HG02870 (cell line): ENCODE results near the gene IST1.
"Not testable (repeated sequence)": the region's sequence is repeated elsewhere in the genome, so short reads cannot be mapped to it uniquely, and the experiment has no call there.

Experiments
- ATAC-seq: cut with Tn5 transposase; IDR thresholded peaks from one replicate; pipeline ENCODE4 v1.9.1; 2021; ENCODE audit warnings: mild to moderate bottlenecking, moderate library complexity; ENCODE audit not compliant: unreplicated experiment

Gene IST1

GRCh38 chr16:71894921-71895678 lies at the start of gene IST1:
Gene IST1, plus strand, starts transcription at chr16:71895531. Its CDS starts 20,110 bp downstream, at chr16:71915641.
- peak; percentile 81 for ATAC-seq

GRCh38 chr16:71845639-71846430 lies 49.5 kb upstream of the IST1 start, which contains the start of gene ATXN1L:
Gene ATXN1L, plus strand, starts transcription at chr16:71845976. Its CDS starts 3,765 bp downstream, at chr16:71849741.
- ATAC-seq = peak; percentile 62

DNA sequence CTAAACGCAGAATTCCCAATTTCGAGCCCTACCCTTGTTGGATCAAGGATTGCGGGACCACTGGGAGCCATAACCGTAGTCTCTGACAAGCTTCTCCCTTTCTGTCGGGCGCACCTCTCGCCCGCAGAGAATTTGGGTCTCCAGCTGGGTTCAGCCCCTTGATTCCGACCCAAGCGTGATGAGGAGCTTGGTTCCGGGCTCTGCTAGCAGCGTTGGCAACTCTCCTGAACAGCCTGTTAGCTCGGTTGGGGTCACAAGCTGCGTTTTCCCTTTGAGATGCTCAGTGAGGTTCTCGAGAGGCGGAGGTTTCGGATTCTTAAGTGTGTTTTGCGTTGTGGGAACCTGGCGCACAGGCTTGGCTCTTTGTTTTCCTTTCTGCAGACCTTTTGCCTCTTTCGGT lies 48.9 kb upstream of the IST1 start:
- no peak for ATAC-seq

- ATAC-seq = no peak
These were observed 48.2 kb upstream of the IST1 start for GRCh38 chr16:71847096-71847495.

DNA sequence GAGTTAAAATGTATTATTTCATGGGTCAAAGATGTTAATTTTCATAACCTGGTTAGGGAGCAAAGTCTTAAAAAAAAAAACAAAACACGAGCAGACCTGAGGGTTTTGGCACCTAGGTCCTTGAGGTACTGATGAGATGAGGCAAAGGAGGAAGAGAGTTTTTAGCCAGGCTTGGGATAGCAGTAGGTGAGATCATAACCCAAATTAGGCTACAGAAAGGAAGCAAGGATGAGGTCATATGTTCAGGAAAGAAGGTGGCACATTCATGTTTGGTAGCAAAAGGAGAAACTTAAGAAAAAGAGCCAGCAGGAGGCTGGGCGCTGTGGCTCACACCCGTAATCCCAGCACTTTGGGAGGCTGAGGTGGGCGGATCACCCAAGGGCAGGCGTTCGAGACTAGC lies 46.7 kb upstream of the IST1 start:
- no peak for ATAC-seq

DNA sequence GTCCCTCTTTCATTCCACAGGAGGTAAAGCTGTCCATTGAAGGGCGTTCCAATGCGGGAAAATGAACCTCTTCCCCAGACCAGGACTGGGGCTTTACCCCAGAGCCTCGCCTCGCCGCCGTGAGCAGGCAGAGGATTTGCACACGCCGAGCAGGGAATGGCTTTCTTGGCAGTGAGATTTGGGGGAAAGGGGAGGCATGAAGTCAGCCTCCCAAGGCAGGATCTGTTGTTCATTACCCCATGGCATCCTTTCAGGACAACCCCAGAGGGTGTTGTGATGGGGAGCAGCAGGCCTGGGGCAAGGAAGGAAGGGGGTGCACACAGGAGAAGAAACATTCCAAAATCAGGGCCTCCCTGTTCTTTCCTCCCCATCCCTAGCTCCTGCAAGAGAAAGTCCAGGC lies 43.6 kb upstream of the IST1 start:
- ATAC-seq = no peak

DNA sequence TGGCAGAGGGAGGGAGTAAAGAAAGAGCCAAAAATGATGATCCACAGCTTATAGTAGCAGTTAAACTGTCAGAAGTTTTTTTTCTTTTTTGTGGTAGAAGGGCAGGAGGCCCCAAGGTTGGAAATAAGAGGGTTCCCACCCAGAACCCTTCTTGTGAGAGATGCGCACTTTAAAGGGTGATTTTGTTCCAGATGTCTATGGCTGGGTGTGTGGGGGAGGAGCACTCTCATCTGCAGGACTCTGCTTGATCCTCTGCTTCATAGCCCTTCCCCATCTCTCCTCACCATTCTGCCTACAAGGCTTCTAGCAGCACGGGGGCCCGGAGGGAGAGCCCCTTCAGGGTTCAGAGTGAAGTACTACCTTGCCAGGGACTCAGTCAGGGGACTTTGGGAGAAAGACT lies 43.2 kb upstream of the IST1 start:
- ATAC-seq = no peak

DNA sequence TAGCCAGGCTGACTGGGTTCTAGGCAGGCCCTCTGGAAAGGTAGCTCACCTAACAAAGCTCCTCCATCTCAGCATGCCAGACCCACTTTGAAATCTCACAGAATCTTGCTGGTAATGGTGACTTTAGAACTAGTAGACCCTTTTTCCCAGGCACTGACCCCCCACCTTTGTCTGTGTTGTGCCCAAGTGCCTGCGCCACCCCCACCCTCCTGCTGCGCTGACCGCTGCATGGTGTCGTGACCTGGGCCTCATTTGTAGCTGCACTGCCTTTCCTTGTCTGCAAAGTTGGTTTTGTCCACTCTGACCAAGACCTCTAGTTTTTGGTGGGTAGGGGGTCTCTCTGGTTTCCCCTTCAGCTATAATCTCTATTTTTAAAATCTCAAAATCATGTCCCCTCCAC lies 42.8 kb upstream of the IST1 start:
- no peak for ATAC-seq

- peak; percentile 67 for ATAC-seq
These were observed 41.9 kb upstream of the IST1 start for GRCh38 chr16:71853413-71853812.

DNA sequence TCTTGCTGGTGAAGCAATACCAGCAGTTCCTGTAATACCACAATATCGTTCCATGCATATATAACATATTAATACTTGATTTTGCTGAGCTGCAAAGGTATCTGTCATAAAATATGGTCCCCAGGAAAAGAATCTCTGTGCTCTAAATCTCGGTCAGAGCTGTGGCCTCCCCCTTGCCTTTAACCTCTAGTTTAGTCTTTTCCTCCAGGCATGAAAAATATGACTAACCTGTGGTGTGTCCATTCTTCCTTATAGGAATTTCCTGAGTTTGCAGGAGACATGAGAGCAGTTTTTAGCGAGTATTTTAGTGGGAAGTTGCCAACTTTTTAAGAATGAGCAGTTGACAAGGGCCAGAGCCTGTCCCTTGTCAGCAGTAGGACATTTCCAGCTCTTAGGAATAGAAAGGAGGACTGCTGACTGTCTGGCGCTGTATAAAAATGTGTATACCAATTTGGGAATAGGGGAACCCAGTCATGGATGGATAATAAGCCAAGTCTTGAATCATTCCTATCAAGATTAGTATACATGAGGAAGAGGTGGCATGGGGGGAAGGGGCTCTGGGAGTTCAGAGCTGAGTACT lies 40.9 kb upstream of the IST1 start:
- ATAC-seq = no peak

DNA sequence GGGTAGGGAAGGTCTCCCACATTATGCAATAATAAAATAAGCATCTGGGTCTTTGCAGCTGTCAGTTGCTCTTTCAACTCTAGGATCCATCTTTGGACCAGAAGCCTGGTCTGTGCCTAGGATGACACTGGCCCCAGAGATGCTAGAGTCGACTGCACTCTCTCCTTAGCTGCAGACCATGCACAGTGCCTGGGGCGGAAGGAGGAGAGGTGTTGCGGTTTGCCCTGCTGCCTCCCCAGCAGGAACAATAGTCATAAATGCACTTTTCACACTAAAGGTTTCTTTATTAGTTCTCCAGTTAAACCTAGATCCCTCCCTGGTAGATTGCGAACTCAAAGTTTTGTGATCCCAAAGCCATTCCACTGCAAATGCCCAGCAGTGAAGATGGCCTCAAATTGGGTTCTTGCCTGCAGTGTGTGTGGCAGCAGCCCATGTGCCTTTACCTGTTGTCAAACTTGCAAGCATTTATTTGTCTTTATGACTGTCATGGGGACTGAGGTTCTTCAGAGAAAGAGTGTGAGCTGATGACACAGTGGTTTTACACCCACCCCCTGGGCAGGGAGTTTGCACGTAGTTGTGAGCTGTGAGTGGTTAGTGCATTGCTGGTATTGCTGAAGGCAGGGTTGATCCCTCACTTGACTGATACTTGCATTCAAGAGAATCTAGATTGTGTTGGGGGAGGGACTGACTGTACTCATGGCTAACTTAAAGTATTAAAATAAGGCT lies 39.2 kb upstream of the IST1 start:
- no peak for ATAC-seq

- no peak for ATAC-seq
These were observed 35.4 kb upstream of the IST1 start for GRCh38 chr16:71859762-71860521.

GRCh38 chr16:71863995-71864394 lies 31.3 kb upstream of the IST1 start:
- ATAC-seq = no peak

DNA sequence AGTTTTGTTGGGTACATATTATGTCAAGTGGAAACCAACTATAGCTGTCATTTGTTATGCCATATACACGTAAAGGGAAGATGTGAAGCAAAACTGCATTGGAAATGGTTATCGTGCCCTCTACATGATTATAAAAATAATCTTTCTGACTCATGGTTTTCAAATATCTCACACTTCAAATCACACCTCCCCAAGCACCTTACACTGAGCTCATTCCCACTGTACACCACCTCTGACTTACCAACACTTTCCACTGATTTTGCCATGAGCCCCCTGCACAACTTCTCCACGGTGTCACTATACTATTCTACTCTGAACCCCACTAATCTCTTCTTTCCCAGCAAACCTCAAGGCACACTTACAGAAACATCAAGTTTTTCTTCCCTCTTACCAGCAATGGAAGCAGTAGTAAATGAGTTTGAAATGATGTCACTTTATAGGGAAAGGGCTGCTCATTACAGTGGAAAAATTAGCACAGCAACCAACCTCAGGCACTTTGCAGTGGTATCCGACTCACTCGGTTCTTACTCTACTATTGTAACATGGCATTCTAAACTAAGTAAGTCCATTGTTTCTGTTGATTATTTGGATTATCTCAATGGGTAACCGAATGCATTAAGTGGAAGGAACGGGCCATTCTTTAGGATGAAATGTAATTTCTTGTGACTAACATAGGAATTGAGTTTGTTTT lies 30.0 kb upstream of the IST1 start:
- ATAC-seq = no peak

DNA sequence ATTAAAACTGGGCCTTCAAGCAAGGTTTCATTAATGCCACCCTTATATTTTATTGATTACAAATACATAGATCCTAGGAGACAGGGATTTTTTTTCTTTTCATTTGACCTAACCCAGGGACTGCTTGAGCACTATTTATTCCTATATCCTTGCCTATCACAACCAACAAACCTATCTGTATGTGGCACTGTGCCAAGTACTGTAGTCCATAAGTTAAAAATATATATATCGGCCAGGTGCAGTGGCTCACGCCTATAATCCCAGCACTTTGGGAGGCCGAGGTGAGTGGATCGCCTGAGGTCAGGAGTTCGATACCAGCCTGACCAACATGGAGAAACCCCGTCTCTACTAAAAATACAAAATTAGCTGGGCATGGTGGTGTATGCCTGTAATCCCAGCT lies 28.2 kb upstream of the IST1 start:
- ATAC-seq = not testable (repeated sequence)

GRCh38 chr16:71867939-71868338 lies 27.4 kb upstream of the IST1 start:
- ATAC-seq = no peak

DNA sequence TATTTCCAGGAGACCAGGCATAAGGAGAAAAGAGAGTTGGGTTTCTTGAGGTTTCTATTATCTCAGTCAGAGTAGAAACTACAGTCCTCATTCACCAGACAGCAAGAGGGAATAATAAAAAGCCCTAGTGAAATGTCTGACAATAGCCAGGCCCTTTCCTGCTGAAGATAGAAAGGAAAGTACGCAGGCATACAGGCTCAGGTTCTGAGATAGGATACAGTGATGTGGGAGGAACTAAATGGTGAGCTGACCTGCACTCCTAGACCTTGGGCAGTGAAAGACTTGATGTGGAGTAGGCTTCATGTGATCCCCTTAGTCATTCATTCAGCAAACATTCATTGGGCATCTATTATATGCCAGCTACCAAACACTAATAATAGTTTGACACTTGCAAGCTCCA lies 26.2 kb upstream of the IST1 start:
- ATAC-seq = no peak

- ATAC-seq = no peak
These were observed 24.5 kb upstream of the IST1 start for GRCh38 chr16:71870818-71871217.

DNA sequence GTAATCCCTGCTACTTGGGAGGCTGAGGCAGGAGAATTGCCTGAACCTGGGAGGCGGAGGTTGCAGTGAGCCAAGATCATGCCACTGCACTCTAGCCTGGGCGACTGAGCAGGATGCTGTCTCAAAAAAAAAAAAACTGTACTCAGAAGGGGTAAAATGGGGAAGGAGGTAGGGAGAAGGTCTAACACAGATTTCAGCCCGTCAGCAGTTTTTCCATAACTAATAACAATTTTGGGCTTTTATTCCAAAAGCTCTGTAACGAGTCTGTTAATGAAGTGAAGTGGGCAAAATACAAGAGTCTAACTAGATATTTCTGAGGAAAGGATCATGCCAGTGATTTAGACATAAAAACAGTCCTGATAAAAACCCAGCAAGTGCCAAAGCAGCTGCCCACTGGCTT lies 22.1 kb upstream of the IST1 start:
- ATAC-seq = no peak

DNA sequence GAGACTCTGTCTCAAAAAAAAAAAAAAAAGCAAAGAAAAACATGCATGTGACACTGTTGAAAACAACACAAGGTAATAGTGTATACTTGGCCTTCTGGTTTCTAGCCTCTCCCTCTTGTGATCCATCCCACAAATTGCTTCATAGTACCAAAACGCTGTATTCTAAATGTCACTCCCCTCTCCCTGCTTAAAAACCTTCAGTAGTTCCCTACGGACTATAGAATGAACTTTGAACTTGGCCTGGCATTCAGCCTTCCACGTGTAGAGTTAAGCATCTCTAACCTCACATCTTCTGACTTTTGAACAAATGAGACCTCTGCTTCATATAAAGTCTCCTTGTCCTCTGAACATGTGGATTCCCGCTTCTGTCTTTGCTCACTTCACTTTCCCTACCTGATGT lies 16.4 kb upstream of the IST1 start:
- ATAC-seq = no peak
